Prostate gland (tissue), 2 donors: ENCODE measurements around the gene PIAS1. TPM values are rescaled to one million over a fixed set of nuclear protein-coding genes. Genes with fewer than 3 reads are reported as not detected.
"Not testable (repeated sequence)": the region's sequence is repeated elsewhere in the genome, so short reads cannot be mapped to it uniquely, and the experiment has no call there.

ENCODE experiments used
- DNase-seq: peaks from one replicate; pipeline ENCODE4 v3.0.0-alpha.2; 2019; ENCODE audit warnings: low spot score
- H3K27ac ChIP-seq, 2 donors: fragments of 200-600 bp; sonication (generic); 2 replicates each; pipeline ENCODE4 v1.5.1; 2017 to 2019
- H3K27me3 ChIP-seq: fragments of 200-600 bp; sonication (generic); replicated peaks from 2 replicates; pipeline ENCODE4 v1.5.1; 2019; ENCODE audit not compliant: insufficient read depth
- H3K36me3 ChIP-seq, 2 donors: fragments of 200-600 bp; sonication (generic); 1 replicate in 1 of 2; 2 replicates in 1 of 2; pipeline versions ENCODE4 v1.5.1 to v1.8.1; 2017 to 2019
- H3K4me1 ChIP-seq: fragments of 200-600 bp; sonication (generic); replicated peaks from 2 replicates; pipeline ENCODE4 v1.5.1; 2019
- H3K4me3 ChIP-seq, 2 donors: fragments of 200-600 bp; sonication (generic); 2 replicates each; pipeline ENCODE4 v1.5.1; 2017 to 2019
- H3K9me3 ChIP-seq: fragments of 200-600 bp; sonication (generic); 2 replicates; pipeline ENCODE4 v1.5.1; 2017
- POLR2A ChIP-seq: fragments of 450-650 bp; IDR thresholded peaks from one replicate; pipeline ENCODE4 v1.6.1; 2016; ENCODE audit warnings: antibody characterized with exemption, mild to moderate bottlenecking
- POLR2AphosphoS5 ChIP-seq: sonication (generic); formaldehyde crosslinking; IDR thresholded peaks from one replicate; pipeline ENCODE4 v1.6.1; 2017; ENCODE audit warnings: antibody characterized with exemption
- WGBS: methylation state at CpG from one replicate; pipeline ENCODE4 v1.1.5; 2018; 5-methylcytosine and 5-hydroxymethylcytosine counted together
- intact Hi-C: fragments of 100-400 bp; cut with DNase I; formaldehyde crosslinking; loops from one replicate; pipeline ENCODE4 v1.14.2; 2022
- total RNA-seq, 2 donors: library from RNA; depleted of rRNA; stranded (reverse); fragments of >200 nt; gene quantifications; one replicate each; pipeline ENCODE4 v1.1.0, GENCODE V29; 2016
- TF ChIP-seq, protein P1 (sequence below), 4 experiments: fragments of 200-600 bp in 2 of 4; fragments of 450-650 bp in 2 of 4; sonication (generic) in 2 of 4; IDR thresholded peaks; 1 replicate in 3 of 4; 2 replicates in 1 of 4; pipeline ENCODE4 v1.5.1; 2016 to 2019; ENCODE audit warnings: antibody characterized with exemption in 4 of 4, mild to moderate bottlenecking in 2 of 4, moderate library complexity in 2 of 4

The PIAS1 gene
- total RNA-seq, 2 donors from 2014 or later, result 40.9 to 58.4 TPM

DNA sequence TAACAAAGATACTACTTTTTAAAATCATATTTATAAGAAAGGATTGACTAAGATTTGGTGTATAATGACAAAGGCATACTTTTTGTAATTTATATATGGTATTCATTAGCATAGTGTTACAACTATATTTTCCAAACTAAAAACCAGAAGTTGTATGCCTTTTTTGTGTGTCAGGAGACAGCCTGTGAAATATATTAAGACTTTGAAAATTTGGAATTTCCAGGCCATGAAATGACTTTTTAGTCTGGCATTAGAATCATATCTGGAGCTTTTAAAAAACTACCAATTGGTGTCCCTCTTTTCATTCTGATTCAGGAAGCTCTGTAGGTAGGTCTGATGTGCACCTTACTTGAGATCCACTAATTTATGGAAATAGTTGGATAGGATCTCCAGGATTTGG, 109.1 kb downstream of the PIAS1 start:
- Histone ChIP-seq H3K9me3 (no peaks in the 10 kb centered on the region), H3K27ac (no peak overlapping the region), H3K4me3 (no peak overlapping the region), H3K36me3 (no peaks in the 10 kb centered on the region), H3K4me1 (no peaks in the 10 kb centered on the region), H3K27me3 (no peaks in the 10 kb centered on the region)
- no peak for DNase-seq
- TF ChIP-seq, protein P1, sequence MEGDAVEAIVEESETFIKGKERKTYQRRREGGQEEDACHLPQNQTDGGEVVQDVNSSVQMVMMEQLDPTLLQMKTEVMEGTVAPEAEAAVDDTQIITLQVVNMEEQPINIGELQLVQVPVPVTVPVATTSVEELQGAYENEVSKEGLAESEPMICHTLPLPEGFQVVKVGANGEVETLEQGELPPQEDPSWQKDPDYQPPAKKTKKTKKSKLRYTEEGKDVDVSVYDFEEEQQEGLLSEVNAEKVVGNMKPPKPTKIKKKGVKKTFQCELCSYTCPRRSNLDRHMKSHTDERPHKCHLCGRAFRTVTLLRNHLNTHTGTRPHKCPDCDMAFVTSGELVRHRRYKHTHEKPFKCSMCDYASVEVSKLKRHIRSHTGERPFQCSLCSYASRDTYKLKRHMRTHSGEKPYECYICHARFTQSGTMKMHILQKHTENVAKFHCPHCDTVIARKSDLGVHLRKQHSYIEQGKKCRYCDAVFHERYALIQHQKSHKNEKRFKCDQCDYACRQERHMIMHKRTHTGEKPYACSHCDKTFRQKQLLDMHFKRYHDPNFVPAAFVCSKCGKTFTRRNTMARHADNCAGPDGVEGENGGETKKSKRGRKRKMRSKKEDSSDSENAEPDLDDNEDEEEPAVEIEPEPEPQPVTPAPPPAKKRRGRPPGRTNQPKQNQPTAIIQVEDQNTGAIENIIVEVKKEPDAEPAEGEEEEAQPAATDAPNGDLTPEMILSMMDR (IDR thresholded peaks at IDR 0.05), result no peak
- no peak for TF ChIP-seq POLR2AphosphoS5
- TF ChIP-seq POLR2A, result no peak
- intact Hi-C loops, result no loop called here

GRCh38 chr15:68166847-68167246, 112.7 kb downstream of the PIAS1 start:
- DNase-seq, result no peak
- H3K27ac ChIP-seq, result no peak overlapping the region
- no peaks in the 10 kb centered on the region for H3K36me3 ChIP-seq
- H3K4me1 ChIP-seq, result no peaks in the 10 kb centered on the region
- TF ChIP-seq POLR2A (no peak), POLR2AphosphoS5 (no peak)
- TF ChIP-seq, protein P1 (IDR thresholded peaks at IDR 0.05), result no peak
- 86% methylated on average over 4 of the region's 4 CpGs for WGBS
- no peaks in the 10 kb centered on the region for H3K9me3 ChIP-seq
- intact Hi-C loops, result no loop called here
- no peaks in the 10 kb centered on the region for H3K27me3 ChIP-seq
- no peak overlapping the region for H3K4me3 ChIP-seq

DNA sequence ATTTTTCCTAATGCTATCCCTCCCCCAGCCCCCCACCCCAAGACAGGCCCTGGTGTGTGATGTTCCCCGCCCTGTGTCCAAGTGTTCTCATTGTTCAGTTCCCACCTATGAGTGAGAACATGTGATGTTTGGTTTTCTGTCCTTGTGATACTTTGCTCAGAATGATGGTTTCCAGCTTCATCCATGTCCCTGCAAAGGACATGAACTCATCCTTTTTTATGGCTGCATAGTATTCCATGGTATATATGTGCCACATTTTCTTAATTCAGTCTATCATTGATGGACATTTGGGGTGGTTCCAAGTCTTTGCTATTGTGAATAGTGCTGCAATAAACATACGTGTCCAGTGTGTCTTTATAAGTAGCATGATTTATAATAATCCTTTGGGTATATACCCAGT, 117.9 kb downstream of the PIAS1 start:
- H3K36me3 ChIP-seq, H3K4me3 ChIP-seq, H3K4me1 ChIP-seq, H3K27ac ChIP-seq, H3K9me3 ChIP-seq, intact Hi-C loops, H3K27me3 ChIP-seq, DNase-seq: not testable (repeated sequence)
- WGBS, result 66% methylated on average over 2 of the region's 2 CpGs

GRCh38 chr15:68173119-68173518, 119.0 kb downstream of the PIAS1 start:
- TF ChIP-seq POLR2A (no peak), POLR2AphosphoS5 (no peak)
- TF ChIP-seq, protein P1 (IDR thresholded peaks at IDR 0.05), result no peak
- no peak for DNase-seq
- Histone ChIP-seq H3K4me1 (no peaks in the 10 kb centered on the region), H3K4me3 (no peak overlapping the region), H3K9me3 (no peaks in the 10 kb centered on the region), H3K36me3 (no peaks in the 10 kb centered on the region), H3K27ac (no peak overlapping the region), H3K27me3 (no peaks in the 10 kb centered on the region)
- 93% methylated on average over 4 of the region's 4 CpGs for WGBS
- intact Hi-C loops, result no loop called here

- Histone ChIP-seq H3K27me3 (no peaks in the 10 kb centered on the region), H3K27ac (no peak overlapping the region), H3K4me1 (no peaks in the 10 kb centered on the region), H3K4me3 (no peak overlapping the region), H3K9me3 (no peaks in the 10 kb centered on the region), H3K36me3 (no peaks in the 10 kb centered on the region)
- 84% methylated on average over 2 of the region's 2 CpGs for whole genome bisulfite sequencing
- no peak for DNase-seq
- TF ChIP-seq, protein P1 (IDR thresholded peaks at IDR 0.05), result no peak
- TF ChIP-seq POLR2AphosphoS5, result no peak
- no peak for TF ChIP-seq POLR2A
- intact Hi-C loops, result no loop called here
These were observed 121.4 kb downstream of the PIAS1 start for GRCh38 chr15:68175526-68175925.
